CD4-positive, alpha-beta memory T cell (primary cell): ENCODE data around the gene PVALEF. TPM values are rescaled to one million over a fixed set of nuclear protein-coding genes. Genes with fewer than 3 reads are reported as not detected.
A peak's percentile ranks its signal among the peaks of the same experiment; 100 is the strongest.

Source experiments
- CTCF ChIA-PET: fragments of 350-600 bp; sonication (Branson Sonifier 250); formaldehyde crosslinking; loops from one replicate; lab custom pipeline; 2021; ENCODE audit warnings: inconsistent platforms; ENCODE audit not compliant: partially characterized antibody; lab: Charles Lee
- POLR2A ChIA-PET: fragments of 350-600 bp; sonication (Branson Sonifier 250); formaldehyde crosslinking; loops from one replicate; lab custom pipeline; 2021; ENCODE audit not compliant: partially characterized antibody; lab: Charles Lee
- DNase-seq, 5 donors: peaks; one replicate each; pipeline versions ENCODE4 v3.0.0 to v3.0.0-alpha.2; 2020 to 2022; ENCODE audit warnings: mixed read lengths in 1 of 5
- H3K27ac ChIP-seq: one replicate; pipeline ENCODE4 v1.7.0; 2013; ENCODE audit warnings: low read depth, low read length
- H3K27me3 ChIP-seq: 2 replicates; pipeline ENCODE4 v1.7.0; 2013; ENCODE audit warnings: mild to moderate bottlenecking, low read length, moderate library complexity; ENCODE audit not compliant: insufficient read depth
- H3K36me3 ChIP-seq: 2 replicates; pipeline ENCODE4 v1.7.0; 2013; ENCODE audit warnings: mild to moderate bottlenecking, low read length, moderate library complexity; ENCODE audit not compliant: insufficient read depth
- H3K4me1 ChIP-seq: 2 replicates; pipeline ENCODE4 v1.7.0; 2013; ENCODE audit warnings: mild to moderate bottlenecking, low read length, moderate library complexity; ENCODE audit not compliant: insufficient read depth
- H3K4me3 ChIP-seq, 2 donors: one replicate each; pipeline ENCODE4 v1.7.0; 2013; ENCODE audit warnings: low read length in 2 of 2, mild to moderate bottlenecking in 1 of 2
- H3K9me3 ChIP-seq, 2 donors: one replicate each; pipeline ENCODE4 v1.7.0; 2013; ENCODE audit warnings: low read length in 2 of 2, control low read depth in 1 of 2; ENCODE audit not compliant: control insufficient read depth in 1 of 2
- H3K27ac Mint-ChIP-seq, 7 donors: one replicate each; pipeline ENCODE4 v1.8.0; 2020 to 2021; ENCODE audit warnings: mixed read lengths in 7 of 7, mild to moderate bottlenecking in 6 of 7, inconsistent platforms in 3 of 7, moderate library complexity in 3 of 7
- H3K27me3 Mint-ChIP-seq, 2 donors: one replicate each; pipeline ENCODE4 v1.8.0; 2020 to 2021; ENCODE audit warnings: mixed read lengths in 2 of 2
- H3K36me3 Mint-ChIP-seq, 2 donors: one replicate each; pipeline ENCODE4 v1.8.0; 2020 to 2021; ENCODE audit warnings: mixed read lengths in 2 of 2, inconsistent platforms in 1 of 2, mild to moderate bottlenecking in 1 of 2
- H3K4me1 Mint-ChIP-seq, 4 donors: one replicate each; pipeline ENCODE4 v1.8.0; 2020 to 2021; ENCODE audit warnings: mixed read lengths in 4 of 4, mild to moderate bottlenecking in 1 of 4
- H3K4me3 Mint-ChIP-seq, 8 donors: one replicate each; pipeline ENCODE4 v1.8.0; 2020 to 2021; ENCODE audit warnings: mixed read lengths in 8 of 8, mild to moderate bottlenecking in 7 of 8, moderate library complexity in 6 of 8, inconsistent platforms in 3 of 8
- H3K9me3 Mint-ChIP-seq, 8 donors: one replicate each; pipeline ENCODE4 v1.8.0; 2020 to 2021; ENCODE audit warnings: mixed read lengths in 8 of 8, mild to moderate bottlenecking in 5 of 8, inconsistent platforms in 3 of 8, moderate library complexity in 1 of 8
- intact Hi-C: fragments of 100-400 bp; cut with micrococcal nuclease; formaldehyde crosslinking; loops from one replicate; pipeline ENCODE4 v1.15.1; 2023
- polyA plus RNA-seq, 2 donors: library from polyadenylated mRNA; unstranded; fragments of 300-500 nt; fragmentation: Illumina TruSeq; gene quantifications; one replicate each; pipeline ENCODE4 v1.2.3, GENCODE V29; 2021
- total RNA-seq, 2 experiments: library from RNA; stranded (reverse); gene quantifications; one replicate each; pipeline ENCODE4 v1.2.3, GENCODE V29; 2021

The PVALEF gene
- total RNA-seq (not detected), polyA plus RNA-seq (not detected)

DNA sequence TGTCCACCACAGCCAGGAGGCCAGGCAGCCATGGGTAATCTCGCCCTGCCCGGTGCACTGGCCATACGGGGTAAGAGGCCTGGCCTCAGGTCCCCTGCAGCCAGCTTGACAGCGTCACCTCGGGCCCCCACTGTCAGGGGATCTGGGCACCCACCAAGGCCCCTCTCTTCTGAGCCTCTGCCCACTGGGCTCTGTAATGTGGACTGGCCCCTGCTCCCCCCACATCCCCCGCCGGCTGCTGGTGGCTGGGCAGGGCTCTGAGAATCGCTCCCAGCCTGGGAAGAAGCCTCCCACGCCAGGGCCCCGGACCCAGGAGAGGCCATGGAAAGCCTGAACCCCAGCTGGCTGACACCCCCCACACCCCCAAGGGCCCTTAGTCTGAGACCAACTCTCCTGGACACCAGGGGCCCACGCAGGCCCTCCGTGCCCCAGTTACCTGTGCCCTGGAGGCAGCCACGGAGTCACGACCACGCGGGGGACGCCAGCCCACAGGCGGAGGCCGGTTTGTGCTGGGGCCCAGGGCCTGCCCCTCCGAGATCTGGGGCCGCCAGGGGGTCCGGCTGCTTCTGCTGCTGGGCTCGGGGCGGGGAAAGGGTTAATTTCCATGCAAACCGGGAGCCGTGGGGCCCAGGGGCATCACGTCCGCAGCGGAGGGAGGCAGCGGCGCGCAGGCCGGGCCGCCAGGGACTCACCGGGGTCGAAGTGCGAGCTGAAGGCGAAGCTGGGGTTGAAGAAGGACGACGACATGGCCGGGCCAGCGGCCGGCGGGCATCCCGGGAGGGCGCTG lies at the start of gene PVALEF:
TSS of gene PVALEF (plus strand) at position 262 of the 787 bp plus-strand sequence. CDS start 15,720 bp downstream, outside the sequence.
- Histone ChIP-seq H3K9me3 (no peaks in the 10 kb centered on the region), H3K4me1 (no peaks in the 10 kb centered on the region), H3K36me3 (no peaks in the 10 kb centered on the region), H3K27ac (no peak within 1 kb of the TSS), H3K4me3 (no peak within 1 kb of the TSS), H3K27me3 (peaks cover 3% of the 10 kb centered on the region)
- Mint-ChIP-seq H3K9me3 (no peaks in the 10 kb centered on the region), H3K4me3 (peak within 1 kb of the TSS in 6 of 8 donors; percentile 15 to 63 (median 37)), H3K36me3 (no peaks in the 10 kb centered on the region), H3K4me1 (peaks cover 0 to 3% (median under 1%) of the 10 kb centered on the region in 4 donors), H3K27ac (no peak within 1 kb of the TSS), H3K27me3 (peaks cover 12% of the 10 kb centered on the region in 2 donors)
- intact Hi-C loops = no loop called here
- ChIA-PET POLR2A (no interaction called here), CTCF (no interaction called here)
- peak in 1 of 5 donors; percentile 29 for DNase-seq

DNA sequence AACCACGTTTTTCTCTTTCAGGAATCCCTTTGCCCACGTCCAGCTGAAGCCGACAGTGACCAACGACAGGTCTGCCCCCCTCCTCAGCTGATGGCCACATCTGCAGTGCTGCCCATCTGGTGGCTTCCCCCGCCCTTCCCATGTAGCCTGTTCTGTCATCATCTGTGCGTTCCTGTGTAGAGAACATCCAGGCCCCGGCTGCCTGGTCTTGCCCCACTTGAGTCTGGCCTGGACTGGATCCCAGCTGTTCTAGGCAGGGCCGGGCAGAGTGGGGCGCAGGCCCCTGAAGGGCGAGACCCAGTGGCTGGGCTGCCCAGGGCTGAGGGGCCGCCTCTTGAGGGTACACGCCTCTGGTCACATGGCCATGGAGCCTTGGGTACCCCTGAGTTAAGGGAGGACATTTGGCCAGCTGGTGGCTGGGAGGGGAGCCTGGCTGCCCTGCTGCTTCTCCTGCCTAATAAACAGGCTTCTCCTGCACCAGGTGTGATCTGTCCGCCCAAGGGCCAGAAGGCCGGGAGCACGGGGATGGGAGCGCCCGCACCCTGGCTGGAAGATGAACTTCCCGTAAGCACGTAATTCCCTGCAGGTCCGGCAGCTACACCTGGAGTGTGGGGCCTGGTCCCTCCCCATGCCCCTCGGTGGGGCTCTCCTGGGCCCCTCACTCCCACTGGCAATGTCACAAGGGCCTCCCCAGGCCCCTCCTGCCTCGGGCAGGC lies 49.4 kb upstream of the PVALEF start:
- Histone ChIP-seq H3K36me3 (no peaks in the 10 kb centered on the region), H3K27ac (no peak overlapping the region), H3K4me1 (no peaks in the 10 kb centered on the region), H3K9me3 (no peaks in the 10 kb centered on the region), H3K4me3 (no peak overlapping the region), H3K27me3 (no peaks in the 10 kb centered on the region)
- intact Hi-C loops = no loop called here
- no peak for DNase-seq
- ChIA-PET CTCF (no interaction called here), POLR2A (no interaction called here)
- H3K4me3 Mint-ChIP-seq = no peak overlapping the region
- peak overlapping the region in 1 of 7 donors; percentile 25 for H3K27ac Mint-ChIP-seq
- H3K36me3 Mint-ChIP-seq = no peaks in the 10 kb centered on the region
- no peaks in the 10 kb centered on the region for H3K9me3 Mint-ChIP-seq
- peaks cover 2% of the 10 kb centered on the region in 2 donors for H3K27me3 Mint-ChIP-seq
- peaks cover 0 to 6% (median 3%) of the 10 kb centered on the region in 4 donors for H3K4me1 Mint-ChIP-seq

DNA sequence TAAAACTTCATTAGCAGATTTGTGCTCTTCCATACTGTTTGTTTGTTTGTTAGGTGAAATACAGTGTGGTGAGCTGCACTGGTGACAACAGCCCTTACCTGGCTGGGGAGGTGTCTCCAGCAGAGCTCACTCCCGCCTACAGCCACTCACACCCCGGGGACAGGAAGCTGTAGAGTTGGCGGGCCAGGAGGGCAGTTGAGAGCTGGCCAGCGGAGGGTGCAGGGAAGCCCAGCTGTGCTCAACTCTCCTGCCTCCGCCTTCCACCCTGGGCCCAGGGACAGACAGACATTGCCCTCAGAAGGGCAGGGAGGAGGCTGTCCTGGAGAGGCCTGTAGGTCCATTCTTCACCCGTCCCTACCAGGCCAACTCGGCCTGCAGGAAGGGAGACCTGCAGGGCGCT lies 48.6 kb upstream of the PVALEF start:
- no peak overlapping the region for H3K4me3 ChIP-seq
- H3K9me3 ChIP-seq = no peaks in the 10 kb centered on the region
- no peaks in the 10 kb centered on the region for H3K4me1 ChIP-seq
- ChIA-PET POLR2A (no interaction called here), CTCF (no interaction called here)
- peaks cover 0 to 6% (median 3%) of the 10 kb centered on the region in 4 donors for H3K4me1 Mint-ChIP-seq
- no peaks in the 10 kb centered on the region for H3K9me3 Mint-ChIP-seq
- peaks cover 2% of the 10 kb centered on the region in 2 donors for H3K27me3 Mint-ChIP-seq
- H3K36me3 Mint-ChIP-seq = no peaks in the 10 kb centered on the region
- H3K27ac ChIP-seq = no peak overlapping the region
- H3K36me3 ChIP-seq = no peaks in the 10 kb centered on the region
- H3K27me3 ChIP-seq = no peaks in the 10 kb centered on the region
- intact Hi-C loops = no loop called here
- no peak overlapping the region for H3K4me3 Mint-ChIP-seq
- H3K27ac Mint-ChIP-seq = no peak overlapping the region
- no peak for DNase-seq

DNA sequence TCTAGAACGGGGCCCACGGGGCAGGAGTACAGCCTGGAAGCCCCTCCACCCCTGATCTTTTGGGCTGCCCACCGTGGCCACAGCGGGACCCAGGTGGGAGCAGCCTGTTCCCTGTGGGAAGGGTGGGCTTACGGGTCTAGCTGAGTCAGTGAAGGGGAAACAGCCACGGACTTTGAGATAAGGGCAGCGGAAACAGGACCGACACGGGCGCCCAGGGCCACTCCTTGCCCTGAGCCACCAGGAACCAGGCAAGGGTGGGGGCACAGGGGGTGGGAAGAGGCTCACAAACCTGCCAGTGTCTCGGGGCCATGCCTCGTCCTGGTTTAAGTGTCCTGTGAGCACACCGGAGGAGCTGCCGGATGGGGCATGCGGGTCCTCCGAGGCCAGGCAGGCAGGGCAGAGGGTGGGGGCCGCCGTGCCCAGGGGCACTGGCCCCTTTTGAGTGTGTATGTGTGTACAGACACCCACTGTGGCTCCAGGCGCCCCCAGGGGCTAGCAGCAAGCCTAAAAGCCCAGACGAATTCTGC lies 47.6 kb upstream of the PVALEF start:
- Histone ChIP-seq H3K36me3 (no peaks in the 10 kb centered on the region), H3K4me1 (no peaks in the 10 kb centered on the region), H3K27ac (no peak overlapping the region), H3K4me3 (no peak overlapping the region), H3K9me3 (no peaks in the 10 kb centered on the region), H3K27me3 (no peaks in the 10 kb centered on the region)
- Mint-ChIP-seq H3K4me3 (no peak overlapping the region), H3K9me3 (no peaks in the 10 kb centered on the region), H3K27ac (peak overlapping the region in 1 of 7 donors; percentile 57), H3K36me3 (no peaks in the 10 kb centered on the region), H3K27me3 (peaks cover 2% of the 10 kb centered on the region in 2 donors), H3K4me1 (peaks cover 0 to 6% (median 3%) of the 10 kb centered on the region in 4 donors)
- CTCF ChIA-PET = no interaction called here
- POLR2A ChIA-PET = no interaction called here
- DNase-seq = no peak
- intact Hi-C loops = no loop called here

DNA sequence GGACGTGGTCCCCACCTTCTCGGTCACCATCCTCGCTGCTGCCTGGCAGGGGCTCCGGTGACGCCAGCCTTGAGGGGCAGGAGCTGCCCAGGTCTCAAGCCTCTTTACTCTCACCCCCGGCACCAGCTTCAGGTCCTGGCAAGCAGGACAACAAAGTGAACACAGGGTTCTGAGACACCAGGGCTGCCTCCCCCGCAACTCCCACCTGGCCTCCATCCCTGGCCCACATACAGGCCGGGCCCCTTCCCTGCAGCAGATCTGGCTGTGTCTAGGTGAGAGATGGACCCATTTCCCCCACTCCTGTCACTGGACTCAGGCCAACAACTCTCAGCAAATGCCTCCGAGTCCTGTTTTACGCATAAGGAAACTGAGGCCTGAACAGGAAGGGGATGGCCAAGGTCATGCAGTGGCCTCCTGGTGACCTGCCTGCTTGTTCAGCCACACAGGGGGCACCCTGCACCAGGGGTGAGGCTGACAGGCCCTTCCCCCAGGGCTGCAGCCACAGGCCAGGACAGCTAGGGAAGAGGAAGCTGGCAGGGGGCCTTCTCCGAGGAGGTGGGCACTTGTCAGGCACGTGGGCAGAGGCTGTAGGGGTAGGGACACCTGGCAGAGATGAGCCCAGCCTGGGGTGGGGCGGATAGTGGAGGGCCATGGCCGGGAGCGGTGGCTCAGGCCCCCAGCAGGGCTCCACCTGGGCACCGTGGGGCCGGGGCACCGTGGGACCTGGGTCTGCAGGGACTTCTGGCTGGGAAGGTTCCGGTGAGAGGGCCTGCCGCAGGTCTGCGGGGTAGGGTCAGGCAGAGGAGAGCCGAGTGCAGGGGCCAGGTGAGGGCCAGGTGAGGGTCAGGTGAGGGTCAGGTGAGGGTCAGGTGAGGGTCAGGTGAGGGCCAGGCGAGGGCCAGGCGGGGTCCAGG lies 46.7 kb upstream of the PVALEF start:
- Histone ChIP-seq H3K27ac (no peak overlapping the region), H3K9me3 (no peaks in the 10 kb centered on the region), H3K4me3 (peak overlapping the region in 1 of 2 donors; percentile 9), H3K36me3 (no peaks in the 10 kb centered on the region), H3K4me1 (no peaks in the 10 kb centered on the region), H3K27me3 (no peaks in the 10 kb centered on the region)
- Mint-ChIP-seq H3K4me1 (peaks cover 0 to 6% (median 3%) of the 10 kb centered on the region in 4 donors), H3K9me3 (no peaks in the 10 kb centered on the region), H3K4me3 (peak overlapping the region in 6 of 8 donors; percentile 31 to 68 (median 42)), H3K27me3 (peaks cover 2% of the 10 kb centered on the region in 2 donors), H3K36me3 (no peaks in the 10 kb centered on the region), H3K27ac (peak overlapping the region in 5 of 7 donors; percentile 42 to 78 (median 57))
- CTCF ChIA-PET = no interaction called here
- no peak for DNase-seq
- intact Hi-C loops = no loop called here
- POLR2A ChIA-PET = no interaction called here

DNA sequence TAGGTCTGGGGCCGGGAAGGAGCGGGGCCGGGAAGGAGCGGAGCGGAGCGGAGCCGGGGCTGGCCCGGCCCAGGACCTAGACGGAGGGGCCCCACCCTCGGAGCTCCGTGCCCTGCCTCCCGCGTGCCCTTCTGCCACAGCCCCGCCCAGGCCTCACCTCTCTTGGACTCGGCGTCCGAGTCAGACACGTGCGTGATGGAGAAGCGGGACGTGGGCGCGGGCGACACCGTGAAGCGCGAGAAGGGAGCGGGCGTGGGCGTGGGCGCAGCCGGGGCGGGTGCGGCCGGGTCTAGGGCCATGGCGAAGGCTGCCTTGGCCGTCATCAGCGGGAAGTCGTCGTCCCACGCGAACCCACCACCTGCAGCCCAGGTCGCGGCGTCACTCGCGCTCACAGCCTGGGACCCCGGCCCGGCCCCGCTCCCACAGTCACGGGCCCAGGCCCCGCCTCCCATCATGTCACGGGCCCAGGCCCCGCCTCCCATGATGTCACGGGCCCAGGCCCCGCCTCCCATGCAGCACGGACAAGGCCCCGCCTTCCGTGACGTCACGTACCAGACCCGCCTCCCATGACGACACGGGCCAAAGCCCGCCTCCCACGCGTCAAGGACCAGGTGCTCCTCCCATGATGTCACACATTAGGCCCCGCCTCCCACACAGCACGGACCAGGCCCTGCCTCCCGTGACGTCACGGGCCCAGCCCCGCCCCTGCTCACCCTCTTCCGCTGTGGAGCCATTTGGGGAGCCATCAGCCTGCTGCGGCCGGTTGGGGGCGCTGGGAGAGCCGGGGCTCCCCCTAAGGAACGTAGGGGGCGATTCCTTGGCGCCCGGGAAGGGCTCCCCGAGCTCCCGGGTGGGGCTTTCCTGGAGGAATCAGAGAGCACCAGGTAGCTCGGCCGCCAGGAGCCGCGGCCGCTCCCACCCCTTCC lies 45.8 kb upstream of the PVALEF start:
- Mint-ChIP-seq H3K4me1 (peaks cover 0 to 6% (median 3%) of the 10 kb centered on the region in 4 donors), H3K27me3 (peaks cover 2% of the 10 kb centered on the region in 2 donors), H3K4me3 (peak overlapping the region; percentile 26 to 86 (median 60)), H3K27ac (peak overlapping the region in 5 of 7 donors; percentile 78 to 93 (median 88)), H3K36me3 (no peaks in the 10 kb centered on the region), H3K9me3 (no peaks in the 10 kb centered on the region)
- Histone ChIP-seq H3K36me3 (no peaks in the 10 kb centered on the region), H3K27ac (no peak overlapping the region), H3K4me1 (no peaks in the 10 kb centered on the region), H3K27me3 (no peaks in the 10 kb centered on the region), H3K4me3 (peak overlapping the region in 1 of 2 donors; percentile 9), H3K9me3 (no peaks in the 10 kb centered on the region)
- ChIA-PET POLR2A (no interaction called here), CTCF (interaction anchor here (1.1 kb wide), 1 partner anchor 96 kb away, joined by 3 read pairs; no protein-coding TSS in a partner anchor)
- peak; percentile 82 to 95 (median 85) for DNase-seq
- intact Hi-C loops = no loop called here
